Endothelial cell of umbilical vein (primary cell): ENCODE measurements around the gene KRT84. TPM values are rescaled to one million over a fixed set of nuclear protein-coding genes. Genes with fewer than 3 reads are reported as not detected.

Experiments used
- BruUV-seq: library from RNA; stranded (reverse); fragments of 400-500 nt; replicated peaks from 2 replicates; lab custom pipeline; 2021; lab: Mats Ljungman, UMichigan
- CTCF ChIA-PET: fragments of 300-600, 350-600 bp; sonication (Branson Sonifier 250); formaldehyde crosslinking; loops from one replicate; lab custom pipeline; 2021; ENCODE audit warnings: antibody characterized with exemption, inconsistent platforms; lab: Charles Lee
- POLR2A ChIA-PET: fragments of 300-600, 350-600 bp; sonication (Branson Sonifier 250); formaldehyde crosslinking; loops from one replicate; lab custom pipeline; 2021; ENCODE audit warnings: antibody characterized with exemption, inconsistent platforms; lab: Charles Lee
- DNase-seq: peaks from one replicate; pipeline ENCODE4 v3.0.0-alpha.2; 2011; ENCODE audit warnings: low read depth, low spot score
- FAIRE-seq: peaks from 2 replicates; lab custom pipeline; 2011; peaks lifted over from hg19 to GRCh38; lab: Jason Lieb, UNC
- H2AFZ ChIP-seq: 2 replicates; pipeline ENCODE4 v1.6.0; 2012; ENCODE audit warnings: low read depth, low read length, control low read depth, inconsistent platforms
- H3K27ac ChIP-seq: 2 replicates; pipeline ENCODE4 v1.5.1; 2011; ENCODE audit warnings: low read depth, mild to moderate bottlenecking, control low read depth, low read length, moderate library complexity; ENCODE audit not compliant: insufficient read depth
- H3K27me3 ChIP-seq, 2 experiments: 2 replicates each; pipeline versions ENCODE4 v1.6.0 to v1.6.1; 2011; ENCODE audit warnings: low read length in 2 of 2, mixed read lengths in 1 of 2; ENCODE audit not compliant: control insufficient read depth in 2 of 2, insufficient read depth in 2 of 2
- H3K36me3 ChIP-seq, 2 experiments: 2 replicates in 1 of 2; 3 replicates in 1 of 2; pipeline ENCODE4 v1.5.1; 2011; ENCODE audit warnings: low read length in 2 of 2, mild to moderate bottlenecking in 1 of 2, moderate library complexity in 1 of 2; ENCODE audit not compliant: control insufficient read depth in 2 of 2, insufficient read depth in 2 of 2; ENCODE audit errors: extremely low read depth in 1 of 2
- H3K4me1 ChIP-seq: 3 replicates; pipeline ENCODE4 v1.5.1; 2011; ENCODE audit warnings: mild to moderate bottlenecking, low read length; ENCODE audit not compliant: control insufficient read depth, insufficient read depth; ENCODE audit errors: extremely low read depth
- H3K4me2 ChIP-seq: 2 replicates; pipeline ENCODE4 v1.6.1; 2011; ENCODE audit warnings: low read length, control low read depth, mixed read lengths; ENCODE audit not compliant: insufficient read depth
- H3K4me3 ChIP-seq, 3 experiments: fragments of 200-600 bp in 1 of 3; sonication (generic), shearing (Covaris generic) in 1 of 3; replicated peaks in 1 of 3; 2 replicates each; pipeline ENCODE4 v1.5.1; 2011 to 2016; ENCODE audit warnings: control low read depth in 3 of 3, low read length in 3 of 3, mild to moderate bottlenecking in 2 of 3, inconsistent platforms in 1 of 3, low read depth in 1 of 3, moderate library complexity in 1 of 3; ENCODE audit not compliant: insufficient read depth in 1 of 3
- H3K79me2 ChIP-seq: 2 replicates; pipeline ENCODE4 v1.6.0; 2012; ENCODE audit warnings: low read length, inconsistent platforms; ENCODE audit not compliant: control insufficient read depth, insufficient read depth
- H3K9ac ChIP-seq: replicated peaks from 2 replicates; pipeline ENCODE3; 2011; ENCODE audit warnings: low read length, control low read depth; ENCODE audit not compliant: insufficient read depth; ENCODE audit errors: extremely low read depth
- H3K9me1 ChIP-seq: replicated peaks from 3 replicates; pipeline ENCODE4 v1.6.0; 2011; ENCODE audit warnings: mild to moderate bottlenecking, low read length; ENCODE audit not compliant: control insufficient read depth, insufficient read depth; ENCODE audit errors: extremely low read depth
- H3K9me3 ChIP-seq: replicated peaks from 2 replicates; pipeline ENCODE4 v1.5.1; 2012; ENCODE audit warnings: low read length, inconsistent platforms; ENCODE audit not compliant: control insufficient read depth, insufficient read depth
- H4K20me1 ChIP-seq: replicated peaks from 2 replicates; pipeline ENCODE3; 2011; ENCODE audit warnings: mild to moderate bottlenecking, low read length; ENCODE audit not compliant: control insufficient read depth, insufficient read depth; ENCODE audit errors: extremely low read depth
- EZH2 ChIP-seq: IDR thresholded peaks from 2 replicates; pipeline ENCODE4 v1.6.1; 2012; ENCODE audit warnings: borderline replicate concordance, low read depth, mild to moderate bottlenecking, moderate library complexity, low read length, inconsistent platforms; ENCODE audit not compliant: severe bottlenecking
- FOS ChIP-seq: IDR thresholded peaks from 2 replicates; pipeline ENCODE4 v1.6.1; 2011; ENCODE audit warnings: mild to moderate bottlenecking, low read length, moderate library complexity, borderline replicate concordance; ENCODE audit not compliant: insufficient read depth
- GATA2 ChIP-seq: IDR thresholded peaks from 2 replicates; pipeline ENCODE4 v1.7.0; 2011; ENCODE audit warnings: low read depth, mild to moderate bottlenecking, moderate library complexity, mixed read lengths, low read length; ENCODE audit not compliant: insufficient read length, insufficient read depth
- JUN ChIP-seq: IDR thresholded peaks from 2 replicates; pipeline ENCODE4 v1.6.1; 2011; ENCODE audit warnings: borderline replicate concordance, low read depth; ENCODE audit not compliant: insufficient read length, insufficient read depth
- MAX ChIP-seq: IDR thresholded peaks from 2 replicates; pipeline ENCODE4 v1.6.1; 2011; ENCODE audit not compliant: insufficient read depth, insufficient read length
- MYC ChIP-seq: IDR thresholded peaks from one replicate; pipeline ENCODE4 v1.6.1; 2011; ENCODE audit warnings: mild to moderate bottlenecking, low read depth, low read length
- POLR2A ChIP-seq: IDR thresholded peaks from 2 replicates; pipeline ENCODE4 v1.6.1; 2012; ENCODE audit warnings: low read depth, mild to moderate bottlenecking, control low read depth, low read length
- POLR2AphosphoS5 ChIP-seq: IDR thresholded peaks from 2 replicates; pipeline ENCODE4 v1.6.1; 2012; ENCODE audit warnings: low read depth, mild to moderate bottlenecking, control low read depth, low read length, moderate library complexity; ENCODE audit not compliant: insufficient read depth
- dilution Hi-C: fragments of 300-500 bp; cut with MboI; formaldehyde crosslinking; loops from one replicate; pipeline ENCODE4 v1.15.0; 2019; ENCODE audit warnings: low sequenced_read_pairs; ENCODE audit not compliant: extremely low pct_ligation_motif_present
- intact Hi-C: fragments of 100-400 bp; cut with micrococcal nuclease; formaldehyde crosslinking; loops from one replicate; pipeline ENCODE4 v1.10.0; 2022
- polyA plus RNA-seq, 4 experiments: library from polyadenylated mRNA; depleted of rRNA in 3 of 4; stranded (reverse) in 3 of 4; unstranded in 1 of 4; fragments of >200 nt; gene quantifications; 2 replicates each; pipeline versions ENCODE4 v1.2.1 to v1.2.3, GENCODE V29; 2011 to 2012; ENCODE audit warnings: missing spikeins in 1 of 4
- total RNA-seq: library from RNA; stranded (reverse); gene quantifications from 2 replicates; pipeline ENCODE4 v1.2.3, GENCODE V29; 2021
- TF ChIP-seq, protein P1 (sequence below), 2 donors: IDR thresholded peaks; 1 replicate in 1 of 2; 2 replicates in 1 of 2; pipeline ENCODE4 v1.5.1; 2011; ENCODE audit warnings: low read length in 2 of 2, mild to moderate bottlenecking in 2 of 2, moderate library complexity in 2 of 2, control low read depth in 1 of 2, inconsistent platforms in 1 of 2, low read depth in 1 of 2; ENCODE audit not compliant: insufficient read depth in 1 of 2; ENCODE audit errors: extremely low read depth in 1 of 2

The KRT84 gene
- total and polyA plus RNA-seq, 2 donors (not counting 3 experiments of a cell fraction or from before 2014, with no cell fraction given) = not detected

DNA sequence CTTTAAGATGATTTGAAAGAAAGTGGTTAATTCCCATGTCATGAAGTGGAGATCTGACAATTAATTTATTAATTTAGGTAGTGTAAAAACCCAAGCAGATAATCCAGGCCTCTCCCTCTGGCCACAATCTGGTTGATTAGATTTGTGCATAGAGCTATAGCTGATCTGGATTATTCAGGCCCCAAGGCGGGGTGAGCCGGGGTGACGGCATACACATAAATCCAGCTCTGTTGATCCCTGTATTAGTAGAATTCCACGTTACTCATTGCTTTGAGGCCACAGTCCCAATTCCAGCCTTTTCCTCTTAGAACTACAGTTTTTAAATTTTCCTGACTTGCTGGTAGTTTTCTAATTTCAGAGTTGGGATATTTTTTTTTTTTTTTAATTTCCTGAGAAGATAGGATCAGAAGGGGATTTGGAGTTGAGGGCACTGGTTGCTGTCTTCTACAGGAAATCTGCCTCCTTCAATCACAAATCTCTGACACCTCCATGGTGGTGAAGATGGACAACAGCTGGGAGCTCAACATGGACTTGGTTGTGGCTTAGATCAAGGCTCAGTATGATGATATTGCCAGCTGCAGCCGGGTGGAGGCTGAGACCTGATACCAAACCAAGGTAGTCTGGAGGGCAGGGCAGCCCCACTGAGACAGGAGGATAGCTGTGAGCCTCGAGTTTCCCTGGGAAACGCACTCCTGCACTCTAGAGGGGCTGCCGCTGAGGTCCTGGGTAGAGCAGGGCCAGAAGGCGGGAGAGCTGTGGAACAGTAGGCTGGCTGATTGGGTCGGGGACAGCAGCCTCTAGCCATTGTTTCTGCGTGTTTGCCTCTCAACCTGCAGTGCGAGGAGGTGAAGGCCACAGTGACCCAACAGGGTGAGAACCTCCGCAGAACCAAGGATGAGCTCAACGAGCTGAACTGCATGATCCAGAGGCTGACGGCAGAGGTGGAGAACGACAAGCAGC lies 37.6 kb downstream of the KRT84 start:
- no TSS peak for BruUV-seq
- Histone ChIP-seq H3K36me3 (no peaks in the 10 kb centered on the region), H3K4me1 (no peaks in the 10 kb centered on the region), H2AFZ (no peak overlapping the region), H3K9ac (no peak overlapping the region), H3K4me2 (no peak overlapping the region), H3K27me3 (peaks cover 4 to 13% of the 10 kb centered on the region in 2 experiments), H3K9me3 (no peaks in the 10 kb centered on the region), H3K4me3 (no peak overlapping the region), H4K20me1 (no peaks in the 10 kb centered on the region), H3K27ac (no peak overlapping the region), H3K79me2 (no peaks in the 10 kb centered on the region), H3K9me1 (no peaks in the 10 kb centered on the region)
- CTCF ChIA-PET = interaction anchor here (0.9 to 1.7 kb wide), 2 partner anchors 518 to 532 kb away, joined by 3 read pairs; no protein-coding TSS in a partner anchor
- FAIRE-seq (no peak), DNase-seq (no peak)
- dilution Hi-C loops (no loop called here), intact Hi-C loops (no loop called here)
- POLR2A ChIA-PET = no interaction called here
- no peak for TF ChIP-seq JUN
- no peak for TF ChIP-seq POLR2AphosphoS5
- TF ChIP-seq MAX = no peak
- no peak for TF ChIP-seq POLR2A
- no peak for TF ChIP-seq FOS
- TF ChIP-seq, protein P1, sequence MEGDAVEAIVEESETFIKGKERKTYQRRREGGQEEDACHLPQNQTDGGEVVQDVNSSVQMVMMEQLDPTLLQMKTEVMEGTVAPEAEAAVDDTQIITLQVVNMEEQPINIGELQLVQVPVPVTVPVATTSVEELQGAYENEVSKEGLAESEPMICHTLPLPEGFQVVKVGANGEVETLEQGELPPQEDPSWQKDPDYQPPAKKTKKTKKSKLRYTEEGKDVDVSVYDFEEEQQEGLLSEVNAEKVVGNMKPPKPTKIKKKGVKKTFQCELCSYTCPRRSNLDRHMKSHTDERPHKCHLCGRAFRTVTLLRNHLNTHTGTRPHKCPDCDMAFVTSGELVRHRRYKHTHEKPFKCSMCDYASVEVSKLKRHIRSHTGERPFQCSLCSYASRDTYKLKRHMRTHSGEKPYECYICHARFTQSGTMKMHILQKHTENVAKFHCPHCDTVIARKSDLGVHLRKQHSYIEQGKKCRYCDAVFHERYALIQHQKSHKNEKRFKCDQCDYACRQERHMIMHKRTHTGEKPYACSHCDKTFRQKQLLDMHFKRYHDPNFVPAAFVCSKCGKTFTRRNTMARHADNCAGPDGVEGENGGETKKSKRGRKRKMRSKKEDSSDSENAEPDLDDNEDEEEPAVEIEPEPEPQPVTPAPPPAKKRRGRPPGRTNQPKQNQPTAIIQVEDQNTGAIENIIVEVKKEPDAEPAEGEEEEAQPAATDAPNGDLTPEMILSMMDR (IDR thresholded peaks at IDR 0.05; ENCODE audit: extremely low read depth in 1 of 2, insufficient read depth in 1 of 2, low read depth in 1 of 2, low read length in 2 of 2) = no peak
- TF ChIP-seq GATA2 = no peak
- TF ChIP-seq EZH2 = no peak
- no peak for TF ChIP-seq MYC
